Measurements from ENCODE around the gene BTN3A1.
A peak's percentile ranks its signal among the peaks of the same experiment; 100 is the strongest.
"Not testable (repeated sequence)": the region's sequence is repeated elsewhere in the genome, so short reads cannot be mapped to it uniquely, and the experiment has no call there.

The BTN3A1 gene

GRCh38 chr6:26445934-26446667 is 44.0 kb downstream of the BTN3A1 start:
- DNase-seq: peak in 1 of 2 donors; percentile 61

GRCh38 chr6:26447257-26447656 is 45.2 kb downstream of the BTN3A1 start:
- no peak for DNase-seq

GRCh38 chr6:26450240-26450639 is 48.2 kb downstream of the BTN3A1 start:
- no peak for DNase-seq

DNA sequence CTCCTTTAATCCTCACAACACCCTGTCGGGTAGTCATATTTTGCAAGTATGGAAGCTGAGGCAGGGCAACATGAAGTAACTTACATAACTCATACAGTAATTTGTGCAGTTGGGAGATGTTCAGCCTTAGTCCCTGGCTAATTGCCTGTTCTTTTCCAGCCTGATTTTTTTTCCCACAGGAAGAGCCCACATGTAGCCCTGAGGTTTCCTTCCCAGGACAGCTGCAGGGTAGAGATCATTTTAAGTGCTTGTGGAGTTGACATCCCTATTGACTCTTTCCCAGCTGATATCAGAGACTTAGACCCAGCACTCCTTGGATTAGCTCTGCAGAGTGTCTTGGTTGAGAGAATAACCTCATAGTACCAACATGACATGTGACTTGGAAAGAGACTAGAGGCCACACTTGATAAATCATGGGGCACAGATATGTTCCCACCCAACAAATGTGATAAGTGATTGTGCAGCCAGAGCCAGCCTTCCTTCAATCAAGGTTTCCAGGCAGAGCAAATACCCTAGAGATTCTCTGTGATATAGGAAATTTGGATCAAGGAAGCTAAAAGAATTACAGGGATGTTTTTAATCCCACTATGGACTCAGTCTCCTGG is 50.7 kb downstream of the BTN3A1 start:
- DNase-seq: no peak

DNA sequence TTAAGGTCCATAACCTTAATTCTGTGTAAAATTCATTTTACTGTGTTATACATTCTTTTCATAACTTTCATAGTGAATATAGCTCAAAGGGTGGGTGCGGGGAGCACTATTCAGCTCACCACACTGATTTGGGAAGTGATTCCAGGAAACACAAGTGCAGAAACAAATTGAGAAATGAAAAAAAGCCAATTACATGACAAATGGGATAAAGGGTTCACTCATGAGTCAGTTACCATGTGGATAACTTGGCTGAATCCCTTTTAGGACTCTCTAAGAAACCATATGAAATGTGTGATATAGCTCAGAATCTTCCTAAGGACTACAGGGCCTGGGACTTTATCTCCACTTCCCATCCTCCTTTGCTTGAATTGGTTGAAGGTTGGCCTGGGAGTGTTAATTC is 52.6 kb downstream of the BTN3A1 start:
- DNase-seq: no peak

- no peak for DNase-seq
Observed at GRCh38 chr6:26455357-26455970, 53.4 kb downstream of the BTN3A1 start.

- DNase-seq: no peak
Observed at GRCh38 chr6:26457264-26457805, 55.3 kb downstream of the BTN3A1 start.

DNA sequence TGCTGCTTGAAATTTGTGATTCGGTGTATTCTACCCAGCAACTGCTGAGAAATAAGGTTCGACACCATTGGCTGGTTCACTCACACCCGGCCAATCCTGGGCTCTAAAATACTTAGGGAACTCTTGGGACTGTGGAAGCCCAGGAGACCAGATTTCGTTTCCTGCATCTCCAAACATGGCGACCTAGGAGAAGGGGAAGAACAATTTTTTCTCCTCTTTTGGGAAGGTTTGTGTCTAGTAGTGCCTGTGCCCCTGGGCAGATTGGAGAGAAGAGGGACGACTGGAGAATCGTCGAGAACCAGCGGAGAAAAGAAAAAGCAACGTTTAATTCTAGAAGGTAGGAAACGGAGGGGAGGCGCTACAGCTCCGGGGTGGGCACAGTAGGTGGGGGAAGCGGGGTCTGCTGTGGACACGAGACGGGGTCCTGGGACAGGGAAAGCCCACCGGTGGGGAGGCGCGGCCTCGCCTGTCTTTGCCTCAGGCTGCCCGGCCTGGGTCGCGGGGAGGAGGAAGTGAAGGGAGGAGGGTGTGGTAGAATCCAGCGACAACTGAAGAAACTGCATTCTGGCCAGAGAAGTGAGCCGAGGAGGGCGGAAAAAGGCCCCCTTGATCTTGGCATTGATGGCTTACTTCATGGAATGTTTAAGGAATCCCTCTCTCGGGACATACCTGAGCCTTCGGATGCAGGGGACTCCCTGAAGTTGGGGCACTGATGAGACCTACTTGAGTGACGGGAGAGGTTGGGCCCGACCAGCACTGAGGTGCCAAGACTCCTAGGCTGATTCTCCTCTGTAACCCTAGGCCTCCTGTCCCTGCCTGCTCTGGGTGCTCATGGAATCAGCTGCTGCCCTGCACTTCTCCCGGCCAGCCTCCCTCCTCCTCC is 56.0 kb downstream of the BTN3A1 start, which contains the start of gene BTN2A1:
Gene BTN2A1, plus strand, starts transcription at position 150 of the 883 bp plus-strand sequence. Its CDS starts 682 bp downstream, at position 832.
- DNase-seq: peak; percentile 79 to 87

DNA sequence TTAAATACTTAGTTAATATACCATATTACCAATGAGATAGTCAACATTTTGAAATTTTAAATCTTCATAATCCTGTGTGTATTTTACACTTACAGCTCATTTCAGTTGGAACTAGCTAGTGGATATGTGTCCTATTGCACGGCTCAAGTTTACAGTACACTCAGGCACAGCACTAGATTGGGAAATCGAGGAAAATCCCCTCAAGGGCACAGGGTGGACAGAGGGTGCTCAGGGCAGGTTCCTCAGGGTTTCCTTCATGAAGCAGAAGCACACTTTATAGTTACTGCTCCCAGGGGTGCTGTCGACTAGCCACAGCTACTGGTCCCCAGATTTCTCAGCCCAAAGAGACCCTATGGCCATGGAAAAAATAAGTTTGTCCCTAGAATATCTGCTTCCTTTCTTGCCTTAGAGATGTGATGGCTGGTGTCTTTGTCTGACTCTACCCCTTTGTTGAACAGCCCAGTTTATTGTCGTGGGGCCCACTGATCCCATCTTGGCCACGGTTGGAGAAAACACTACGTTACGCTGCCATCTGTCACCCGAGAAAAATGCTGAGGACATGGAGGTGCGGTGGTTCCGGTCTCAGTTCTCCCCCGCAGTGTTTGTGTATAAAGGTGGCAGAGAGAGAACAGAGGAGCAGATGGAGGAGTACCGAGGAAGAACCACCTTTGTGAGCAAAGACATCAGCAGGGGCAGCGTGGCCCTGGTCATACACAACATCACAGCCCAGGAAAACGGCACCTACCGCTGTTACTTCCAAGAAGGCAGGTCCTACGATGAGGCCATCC is 57.1 kb downstream of the BTN3A1 start:
- peak in 1 of 2 donors; percentile 21 for DNase-seq

GRCh38 chr6:26461353-26461752 is 59.3 kb downstream of the BTN3A1 start:
- DNase-seq: not testable (repeated sequence)

DNA sequence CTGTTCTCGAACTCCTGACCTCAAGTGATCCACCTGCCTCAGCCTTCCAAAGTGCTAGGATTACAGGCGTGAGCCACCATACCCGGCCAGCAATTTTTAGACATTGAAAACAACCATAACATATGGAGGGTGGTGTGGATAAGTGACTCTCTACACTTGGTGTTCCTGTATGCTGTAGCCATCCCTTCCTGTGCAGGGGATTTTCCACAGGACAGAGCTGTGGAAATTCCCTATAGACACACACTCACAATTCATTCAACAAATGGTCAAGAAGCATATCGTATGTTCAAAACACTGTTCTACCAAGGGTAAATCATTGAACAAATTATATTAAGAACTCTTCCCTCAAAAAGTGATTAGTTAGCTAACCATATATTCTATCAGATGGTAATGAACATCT is 61.9 kb downstream of the BTN3A1 start:
- DNase-seq: no peak

GRCh38 chr6:26464416-26465131 is 62.5 kb downstream of the BTN3A1 start:
- DNase-seq: no peak
